ENCODE data around the gene HOXA9. TPM values are rescaled to one million over a fixed set of nuclear protein-coding genes. Genes with fewer than 3 reads are reported as not detected.

Gene HOXA9
- total and polyA plus RNA-seq, 10 of the 15 experiments (the other 5 are each of a cell fraction or from before 2014, with no cell fraction given), result not detected

GRCh38 chr7:27118580-27118979, 46.8 kb downstream of the HOXA9 start (continued):
- TF ChIP-seq USF1 (IDR thresholded peaks at IDR 0.05; ENCODE audit: borderline replicate concordance, extremely low read length, insufficient read depth, low read depth, low read length) (no peak), POU2F2 (IDR thresholded peaks at IDR 0.05; ENCODE audit: borderline replicate concordance, low read depth, low read length) (no peak), ELK1 (IDR thresholded peaks at IDR 0.05; ENCODE audit: low read depth, low read length) (no peak), SKIL (IDR thresholded peaks at IDR 0.05; ENCODE audit: low read depth, poor library complexity, severe bottlenecking) (no peak), ATF3 (IDR thresholded peaks at IDR 0.05; ENCODE audit: borderline replicate concordance, extremely low read depth, low read depth, low read length) (no peak), SIN3A (IDR thresholded peaks at IDR 0.05; ENCODE audit: low read depth, low read length) (no peak), FOXM1 (IDR thresholded peaks at IDR 0.05; ENCODE audit: low read depth, low read length) (no peak), STAT1 (conservative IDR thresholded peaks at IDR 0.05) (no peak), PRDM15 (CRISPR knock-in tag; IDR thresholded peaks at IDR 0.05) (no peak), HDAC6 (IDR thresholded peaks at IDR 0.05; ENCODE audit: unreplicated experiment) (no peak), ZNF207 (IDR thresholded peaks at IDR 0.05; ENCODE audit: borderline replicate concordance) (no peak)

Measured in GM12878 (cell line).